GM18873 (cell line): ENCODE measurements around the gene DDX4.

Experiments used
- ATAC-seq: cut with Tn5 transposase; IDR thresholded peaks from one replicate; pipeline ENCODE4 v1.9.1; 2021; ENCODE audit warnings: mild to moderate bottlenecking, moderate library complexity, moderate number of reproducible peaks; ENCODE audit not compliant: unreplicated experiment, low FRiP score

The DDX4 gene

DNA sequence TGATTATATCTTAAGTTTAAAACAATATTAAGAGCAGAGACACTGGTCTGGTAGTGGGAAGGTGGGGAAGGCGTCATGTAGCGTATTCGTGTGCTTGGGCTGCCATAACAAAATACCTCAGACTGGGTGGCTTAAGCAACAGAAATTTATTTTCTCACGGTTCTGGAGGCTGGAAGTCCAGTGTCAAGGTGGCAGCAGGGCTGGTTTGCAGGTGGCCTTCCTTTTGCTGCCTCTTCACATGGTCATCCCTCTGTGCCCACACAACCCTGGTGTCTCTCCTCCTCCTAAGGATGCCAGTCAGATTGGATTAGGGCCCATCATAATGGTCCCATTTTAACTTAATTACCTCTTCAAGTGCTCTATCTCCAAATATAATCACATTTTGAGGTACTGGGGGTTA is 122.8 kb downstream of the DDX4 start:
- ATAC-seq, result no peak

GRCh38 chr5:55864606-55865541 is 127.0 kb downstream of the DDX4 start:
- no peak for ATAC-seq

GRCh38 chr5:55865831-55866230 is 128.0 kb downstream of the DDX4 start:
- no peak for ATAC-seq

- no peak for ATAC-seq
Measured at GRCh38 chr5:55866485-55866884, 128.6 kb downstream of the DDX4 start.
